HFFc6 (cell line): ENCODE measurements around the gene PPP1R3F. TPM values are rescaled to one million over a fixed set of nuclear protein-coding genes. Genes with fewer than 3 reads are reported as not detected.

ENCODE experiments used
- DNase-seq: peaks from one replicate; pipeline ENCODE4 v3.0.0-alpha.2; 2018
- H3K27ac Mint-ChIP-seq: 2 replicates; pipeline ENCODE4 v1.8.0; 2020; ENCODE audit warnings: mild to moderate bottlenecking, mixed read lengths
- H3K27me3 Mint-ChIP-seq: 2 replicates; pipeline ENCODE4 v1.8.0; 2021; ENCODE audit warnings: mild to moderate bottlenecking, moderate library complexity, mixed read lengths; ENCODE audit not compliant: insufficient read depth
- H3K36me3 Mint-ChIP-seq: 2 replicates; pipeline ENCODE4 v1.8.0; 2021; ENCODE audit warnings: low read depth, mixed read lengths
- H3K4me1 Mint-ChIP-seq: 2 replicates; pipeline ENCODE4 v1.8.0; 2020; ENCODE audit warnings: low read depth, mixed read lengths
- H3K4me3 Mint-ChIP-seq: 2 replicates; pipeline ENCODE4 v1.8.0; 2020; ENCODE audit warnings: mild to moderate bottlenecking, moderate library complexity, mixed read lengths
- H3K9me3 Mint-ChIP-seq: 2 replicates; pipeline ENCODE4 v1.8.0; 2020; ENCODE audit warnings: mild to moderate bottlenecking, mixed read lengths
- CTCF ChIP-seq: fragments of 200-600 bp; sonication (generic); IDR thresholded peaks from 2 replicates; pipeline ENCODE4 v1.5.0; 2021; ENCODE audit warnings: antibody characterized with exemption, mild to moderate bottlenecking
- total RNA-seq, 6 experiments: library from RNA; stranded (reverse); fragmentation: NEBNext Ultra II Directional; extraction: Animal tissue kit (Norgen Biotek cat#: 25700); gene quantifications; 2 replicates in 1 of 6; 3 replicates in 5 of 6; pipeline ENCODE4 v1.2.3, GENCODE V29; 2021

The PPP1R3F gene
- total RNA-seq, 6 experiments from 2014 or later = 2.4 to 4.5 (median 4.1) TPM

GRCh38 chrX:49244207-49244606, 25.4 kb upstream of the PPP1R3F start:
- Mint-ChIP-seq H3K4me3 (no peak overlapping the region), H3K27ac (no peak overlapping the region; the same call in 1 of the 2 replicates), H3K4me1 (peaks cover 7% of the 10 kb centered on the region), H3K9me3 (no peaks in the 10 kb centered on the region), H3K36me3 (peaks cover 5% of the 10 kb centered on the region; the same call in 1 of the 2 replicates), H3K27me3 (no peaks in the 10 kb centered on the region)
- TF ChIP-seq CTCF = no peak
- no peak for DNase-seq

- no peak overlapping the region for H3K4me3 Mint-ChIP-seq
- H3K9me3 Mint-ChIP-seq = no peaks in the 10 kb centered on the region
- DNase-seq = no peak
- H3K27ac Mint-ChIP-seq = no peak overlapping the region
- H3K36me3 Mint-ChIP-seq = peaks cover 5% of the 10 kb centered on the region; the same call in 1 of the 2 replicates
- no peak for TF ChIP-seq CTCF
- no peaks in the 10 kb centered on the region; the same call in 1 of the 2 replicates for H3K27me3 Mint-ChIP-seq
- H3K4me1 Mint-ChIP-seq = peaks cover 7% of the 10 kb centered on the region
Observed at GRCh38 chrX:49246541-49246940, 23.1 kb upstream of the PPP1R3F start.

GRCh38 chrX:49247346-49247745, 22.2 kb upstream of the PPP1R3F start:
- Mint-ChIP-seq H3K27me3 (no peaks in the 10 kb centered on the region; the same call in 1 of the 2 replicates), H3K4me1 (peaks cover 6% of the 10 kb centered on the region), H3K36me3 (peaks cover 5% of the 10 kb centered on the region; the same call in 1 of the 2 replicates), H3K4me3 (no peak overlapping the region), H3K9me3 (no peaks in the 10 kb centered on the region), H3K27ac (no peak overlapping the region)
- TF ChIP-seq CTCF = no peak
- DNase-seq = no peak

- Mint-ChIP-seq H3K36me3 (peaks cover 5% of the 10 kb centered on the region; the same call in 1 of the 2 replicates), H3K9me3 (no peaks in the 10 kb centered on the region), H3K4me3 (no peak overlapping the region), H3K4me1 (no peaks in the 10 kb centered on the region), H3K27ac (no peak overlapping the region), H3K27me3 (no peaks in the 10 kb centered on the region; the same call in 1 of the 2 replicates)
- DNase-seq = no peak
- no peak for TF ChIP-seq CTCF
Observed at GRCh38 chrX:49247916-49248811, 21.4 kb upstream of the PPP1R3F start.

- no peaks in the 10 kb centered on the region; the same call in 1 of the 2 replicates for H3K27me3 Mint-ChIP-seq
- peaks cover 2% of the 10 kb centered on the region; the same call in 1 of the 2 replicates for H3K36me3 Mint-ChIP-seq
- H3K27ac Mint-ChIP-seq = no peak overlapping the region
- H3K4me3 Mint-ChIP-seq = no peak overlapping the region
- H3K4me1 Mint-ChIP-seq = no peaks in the 10 kb centered on the region
- TF ChIP-seq CTCF = no peak
- no peaks in the 10 kb centered on the region for H3K9me3 Mint-ChIP-seq
- no peak for DNase-seq
Observed at GRCh38 chrX:49249071-49249470, 20.5 kb upstream of the PPP1R3F start.
